ENCODE results near the gene RSBN1. TPM values are rescaled to one million over a fixed set of nuclear protein-coding genes. Genes with fewer than 3 reads are reported as not detected.

Gene RSBN1
- total and polyA plus RNA-seq, 2 experiments from 2014 or later, result 12.8 to 20.3 TPM

GRCh38 chr1:113761937-113762336 lies 50.3 kb downstream of the RSBN1 start:
- peaks cover 11% of the 10 kb centered on the region for H3K4me1 ChIP-seq (ENCODE audit: insufficient read depth)
- WGBS (ENCODE audit: low lambda C conversion rate, missing lambda C conversion rate), result 77% methylated on average over 3 of the region's 3 CpGs
- no peak overlapping the region for H3K4me2 ChIP-seq
- no peak for DNase-seq (ENCODE audit: low spot score)
- H2AFZ ChIP-seq, result no peak overlapping the region
- no peak overlapping the region for H3K4me3 ChIP-seq
- H3K9me3 ChIP-seq (ENCODE audit: low read depth), result no peaks in the 10 kb centered on the region
- H3K9me2 ChIP-seq (replicated peaks; ENCODE audit: insufficient read depth), result no peaks in the 10 kb centered on the region
- H3K27ac ChIP-seq, result no peak overlapping the region
- H3K36me3 ChIP-seq (replicated peaks; ENCODE audit: insufficient read depth, low read depth), result no peaks in the 10 kb centered on the region
- H3K79me2 ChIP-seq, result peaks cover 16% of the 10 kb centered on the region
- H3K27me3 ChIP-seq, result no peaks in the 10 kb centered on the region
- H4K20me1 ChIP-seq (ENCODE audit: insufficient read depth, poor library complexity, severe bottlenecking), result peaks cover 4% of the 10 kb centered on the region
- TF ChIP-seq EZH2phosphoT487 (IDR thresholded peaks at IDR 0.05; ENCODE audit: low read depth, severe bottlenecking, unreplicated experiment), result no peak
- TF ChIP-seq, protein P1, sequence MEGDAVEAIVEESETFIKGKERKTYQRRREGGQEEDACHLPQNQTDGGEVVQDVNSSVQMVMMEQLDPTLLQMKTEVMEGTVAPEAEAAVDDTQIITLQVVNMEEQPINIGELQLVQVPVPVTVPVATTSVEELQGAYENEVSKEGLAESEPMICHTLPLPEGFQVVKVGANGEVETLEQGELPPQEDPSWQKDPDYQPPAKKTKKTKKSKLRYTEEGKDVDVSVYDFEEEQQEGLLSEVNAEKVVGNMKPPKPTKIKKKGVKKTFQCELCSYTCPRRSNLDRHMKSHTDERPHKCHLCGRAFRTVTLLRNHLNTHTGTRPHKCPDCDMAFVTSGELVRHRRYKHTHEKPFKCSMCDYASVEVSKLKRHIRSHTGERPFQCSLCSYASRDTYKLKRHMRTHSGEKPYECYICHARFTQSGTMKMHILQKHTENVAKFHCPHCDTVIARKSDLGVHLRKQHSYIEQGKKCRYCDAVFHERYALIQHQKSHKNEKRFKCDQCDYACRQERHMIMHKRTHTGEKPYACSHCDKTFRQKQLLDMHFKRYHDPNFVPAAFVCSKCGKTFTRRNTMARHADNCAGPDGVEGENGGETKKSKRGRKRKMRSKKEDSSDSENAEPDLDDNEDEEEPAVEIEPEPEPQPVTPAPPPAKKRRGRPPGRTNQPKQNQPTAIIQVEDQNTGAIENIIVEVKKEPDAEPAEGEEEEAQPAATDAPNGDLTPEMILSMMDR (IDR thresholded peaks at IDR 0.05; ENCODE audit: poor library complexity), result no peak
- TF ChIP-seq EZH2 (IDR thresholded peaks at IDR 0.05; ENCODE audit: borderline replicate concordance), result no peak

DNA sequence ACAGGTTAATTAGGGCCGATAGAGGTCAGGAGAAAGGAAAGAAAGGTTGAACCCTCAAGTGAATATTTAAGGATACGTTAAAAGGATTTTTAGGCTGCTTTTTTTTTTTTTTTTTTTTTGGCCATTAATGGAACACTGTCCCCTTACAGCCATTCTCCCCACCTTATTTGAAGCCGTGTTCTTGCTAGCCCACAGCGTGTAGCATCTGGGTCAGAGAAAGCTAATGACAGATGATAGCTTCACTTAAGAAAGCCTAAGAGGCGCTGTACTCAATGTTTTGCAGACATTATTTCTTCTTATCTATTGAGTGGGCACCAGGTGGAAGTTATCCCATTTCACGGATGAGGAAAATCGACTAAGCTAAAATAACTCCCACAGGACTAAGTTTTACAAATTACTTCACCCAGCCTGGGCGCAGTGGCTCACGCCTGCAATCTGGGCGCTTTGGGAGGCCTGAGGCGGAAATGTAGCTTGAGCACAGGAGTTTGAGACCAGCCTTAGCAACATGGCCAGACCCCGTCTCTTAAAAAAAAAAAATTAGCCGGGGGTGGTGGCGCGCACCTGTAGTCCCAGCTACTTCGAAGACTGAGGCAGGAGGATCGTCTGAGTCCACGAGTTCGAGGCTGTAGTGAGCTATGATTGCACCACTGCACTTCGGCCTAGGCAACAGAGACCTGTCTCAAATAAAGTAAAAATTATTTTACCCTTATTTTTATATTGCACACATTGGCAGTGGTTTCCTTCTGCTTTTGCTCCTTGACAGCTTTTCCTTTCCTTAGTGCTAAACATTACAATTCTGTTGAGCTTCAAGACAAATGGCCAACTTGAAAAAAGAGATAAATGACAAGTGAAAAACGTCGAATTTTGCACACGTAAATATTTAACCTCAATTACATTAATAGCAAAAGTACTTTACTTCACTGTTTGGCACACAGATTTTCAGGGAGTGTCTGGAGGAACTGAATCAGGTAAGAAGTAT lies 51.9 kb downstream of the RSBN1 start:
- H4K20me1 ChIP-seq (ENCODE audit: insufficient read depth, poor library complexity, severe bottlenecking), result peaks cover 4% of the 10 kb centered on the region
- H3K4me3 ChIP-seq, result peak overlapping the region; percentile 85
- peak overlapping the region; percentile 78 for H3K4me2 ChIP-seq
- TF ChIP-seq, protein P1 (IDR thresholded peaks at IDR 0.05; ENCODE audit: poor library complexity), result no peak
- TF ChIP-seq EZH2 (IDR thresholded peaks at IDR 0.05; ENCODE audit: borderline replicate concordance) (no peak), EZH2phosphoT487 (IDR thresholded peaks at IDR 0.05; ENCODE audit: low read depth, severe bottlenecking, unreplicated experiment) (no peak)
- DNase-seq (ENCODE audit: low spot score), result no peak
- no peaks in the 10 kb centered on the region for H3K9me2 ChIP-seq (replicated peaks; ENCODE audit: insufficient read depth)
- H3K27me3 ChIP-seq, result no peaks in the 10 kb centered on the region
- H3K9me3 ChIP-seq (ENCODE audit: low read depth), result no peaks in the 10 kb centered on the region
- peaks cover 28% of the 10 kb centered on the region for H3K79me2 ChIP-seq
- H3K36me3 ChIP-seq (replicated peaks; ENCODE audit: insufficient read depth, low read depth), result no peaks in the 10 kb centered on the region
- peak overlapping the region; percentile 86 for H2AFZ ChIP-seq
- H3K27ac ChIP-seq, result peak overlapping the region; percentile 93
- WGBS (ENCODE audit: low lambda C conversion rate, missing lambda C conversion rate), result 80% methylated on average over 23 of the region's 23 CpGs
- H3K4me1 ChIP-seq (ENCODE audit: insufficient read depth), result peaks cover 10% of the 10 kb centered on the region

- 1% methylated on average over 46 of the region's 47 CpGs for WGBS (ENCODE audit: low lambda C conversion rate, missing lambda C conversion rate)
- Histone ChIP-seq H3K4me3 (peak within 1 kb of the TSS; percentile 85), H4K20me1 (ENCODE audit: insufficient read depth, poor library complexity, severe bottlenecking) (peaks cover 4% of the 10 kb centered on the region), H3K4me2 (peak within 1 kb of the TSS; percentile 78), H3K79me2 (peaks cover 29% of the 10 kb centered on the region), H3K36me3 (replicated peaks; ENCODE audit: insufficient read depth, low read depth) (no peaks in the 10 kb centered on the region), H3K27me3 (no peaks in the 10 kb centered on the region), H3K4me1 (ENCODE audit: insufficient read depth) (peaks cover 7% of the 10 kb centered on the region), H3K9me2 (replicated peaks; ENCODE audit: insufficient read depth) (no peaks in the 10 kb centered on the region), H2AFZ (peak within 1 kb of the TSS; percentile 86), H3K27ac (peak within 1 kb of the TSS; percentile 93), H3K9me3 (ENCODE audit: low read depth) (no peaks in the 10 kb centered on the region)
- TF ChIP-seq EZH2 (IDR thresholded peaks at IDR 0.05; ENCODE audit: borderline replicate concordance), result no peak
- no peak for TF ChIP-seq EZH2phosphoT487 (IDR thresholded peaks at IDR 0.05; ENCODE audit: low read depth, severe bottlenecking, unreplicated experiment)
- TF ChIP-seq, protein P1 (IDR thresholded peaks at IDR 0.05; ENCODE audit: poor library complexity), result no peak
- peak; percentile 87 for DNase-seq (ENCODE audit: low spot score)
Observed at GRCh38 chr1:113759333-113760101, 52.8 kb downstream of the RSBN1 start, which contains the start of gene PHTF1. Gene PHTF1 (minus strand): TSS chr1:113759486. CDS start chr1:113758703, 783 bp downstream.

Measured in hepatocyte (in vitro differentiated cells).